ENCODE measurements around the gene ZKSCAN3.

- TF ChIP-seq CTCF (IDR thresholded peaks at IDR 0.05; ENCODE audit: control extremely low read depth in 1 of 3, insufficient read depth in 1 of 3, low read depth in 1 of 3, low read length in 3 of 3) (no peak), JUND (IDR thresholded peaks at IDR 0.05; ENCODE audit: low read length) (no peak), MAX (IDR thresholded peaks at IDR 0.05) (no peak)
Measured at GRCh38 chr6:28326371-28326948, 23.3 kb upstream of the ZKSCAN3 start.

Measured in H1 (cell line).